ENCODE results near the gene YDJC. TPM values are rescaled to one million over a fixed set of nuclear protein-coding genes. Genes with fewer than 3 reads are reported as not detected.

Gene YDJC
- total RNA-seq, 4 donors from 2014 or later = 34.1 to 53.8 (median 39.6) TPM

GRCh38 chr22:21593406-21594232 lies 36.2 kb downstream of the YDJC start:
- Histone ChIP-seq H3K4me3 (no peak overlapping the region), H3K27ac (no peak overlapping the region), H3K4me1 (peaks cover 10 to 40% (median 22%) of the 10 kb centered on the region in 3 donors), H3K9me3 (no peaks in the 10 kb centered on the region), H3K36me3 (peaks cover 0 to 54% (median 13%) of the 10 kb centered on the region in 3 donors), H3K27me3 (no peaks in the 10 kb centered on the region)
- intact Hi-C loops (cut with DNase I) = no loop called here
- WGBS, 2 donors = 82 to 83% methylated on average over 11 of the region's 11 CpGs
- DNase-seq = no peak
- TF ChIP-seq CTCF (IDR thresholded peaks at IDR 0.05) (peak in 1 of 6 experiments; percentile 39), POLR2A (IDR thresholded peaks at IDR 0.05) (no peak)

DNA sequence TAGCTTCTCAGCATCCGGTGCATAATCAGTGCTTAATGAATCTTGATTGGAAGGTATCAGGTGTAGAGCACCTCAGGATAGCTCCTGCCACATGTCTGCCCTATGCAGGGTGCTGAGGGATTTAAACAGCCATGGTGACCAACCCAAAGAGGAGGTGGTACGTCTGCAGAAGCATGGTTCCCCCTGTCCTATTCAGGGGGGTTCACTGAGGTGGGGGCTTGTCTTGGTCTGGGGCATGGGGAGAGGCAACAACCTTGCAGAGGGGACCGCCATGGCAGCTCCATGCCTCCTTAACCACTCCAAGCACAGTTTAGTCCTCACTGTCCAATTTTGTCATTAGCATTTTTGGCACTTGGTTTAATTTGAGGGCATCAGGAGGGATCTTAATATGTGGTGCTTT lies 37.4 kb downstream of the YDJC start:
- no peak for TF ChIP-seq POLR2A (IDR thresholded peaks at IDR 0.05)
- no peak for TF ChIP-seq CTCF (IDR thresholded peaks at IDR 0.05)
- Histone ChIP-seq H3K9me3 (no peaks in the 10 kb centered on the region), H3K36me3 (peaks cover 0 to 55% (median 13%) of the 10 kb centered on the region in 3 donors), H3K27ac (no peak overlapping the region), H3K4me1 (peaks cover 15 to 52% (median 34%) of the 10 kb centered on the region in 3 donors), H3K27me3 (no peaks in the 10 kb centered on the region), H3K4me3 (no peak overlapping the region)
- WGBS, 2 donors = 90 to 100% methylated on average over 1 to 3 of the region's 3 CpGs
- no peak for DNase-seq
- intact Hi-C loops (cut with DNase I) = no loop called here

DNA sequence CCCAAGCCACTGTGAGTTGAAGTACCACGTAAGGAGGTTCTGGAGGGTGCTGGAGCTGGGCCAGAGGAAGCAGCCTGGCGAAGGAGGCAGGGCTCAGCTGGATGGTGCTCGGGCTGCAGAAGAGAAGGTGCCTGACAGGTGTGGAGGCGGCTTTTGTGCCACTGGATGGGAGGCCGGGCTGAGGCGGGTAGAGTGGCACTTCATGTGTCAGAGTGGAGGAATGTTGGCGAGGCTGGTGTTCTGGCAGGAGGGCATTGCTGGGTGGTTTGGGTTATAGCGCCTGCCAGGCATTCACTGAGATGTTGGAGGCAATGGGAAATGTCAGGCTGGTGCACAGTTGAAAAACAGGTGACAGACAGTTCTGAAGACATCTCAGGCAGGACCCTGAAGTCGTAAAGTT lies 38.1 kb downstream of the YDJC start:
- DNase-seq = no peak
- Histone ChIP-seq H3K36me3 (peaks cover 0 to 55% (median 13%) of the 10 kb centered on the region in 3 donors), H3K4me3 (no peak overlapping the region), H3K27ac (peak overlapping the region in 1 of 4 donors; percentile 4), H3K4me1 (peaks cover 15 to 59% (median 35%) of the 10 kb centered on the region in 3 donors), H3K9me3 (no peaks in the 10 kb centered on the region), H3K27me3 (no peaks in the 10 kb centered on the region)
- intact Hi-C loops (cut with DNase I) = no loop called here
- WGBS, 2 donors = 39 to 72% methylated on average over 8 of the region's 9 CpGs
- TF ChIP-seq CTCF (IDR thresholded peaks at IDR 0.05) = no peak
- TF ChIP-seq POLR2A (IDR thresholded peaks at IDR 0.05) = no peak

GRCh38 chr22:21590809-21591641 lies 38.8 kb downstream of the YDJC start:
- peaks cover 0 to 49% (median 13%) of the 10 kb centered on the region in 3 donors for H3K36me3 ChIP-seq
- no peak for DNase-seq
- no peaks in the 10 kb centered on the region for H3K27me3 ChIP-seq
- H3K9me3 ChIP-seq = no peaks in the 10 kb centered on the region
- WGBS, 2 donors = 58 to 80% methylated on average over 4 to 7 of the region's 9 CpGs
- TF ChIP-seq CTCF (IDR thresholded peaks at IDR 0.05) (no peak), POLR2A (IDR thresholded peaks at IDR 0.05) (no peak)
- peaks cover 15 to 59% (median 35%) of the 10 kb centered on the region in 3 donors for H3K4me1 ChIP-seq
- intact Hi-C loops (cut with DNase I) = no loop called here
- H3K27ac ChIP-seq = peak overlapping the region in 1 of 4 donors; percentile 4
- no peak overlapping the region for H3K4me3 ChIP-seq
